Glutamatergic neuron (in vitro differentiated cells): ENCODE results near the gene CAND2. TPM values are rescaled to one million over a fixed set of nuclear protein-coding genes. Genes with fewer than 3 reads are reported as not detected.
A peak's percentile ranks its signal among the peaks of the same experiment; 100 is the strongest.
"Not testable (repeated sequence)": the region's sequence is repeated elsewhere in the genome, so short reads cannot be mapped to it uniquely, and the experiment has no call there.

ENCODE experiments used
- DNase-seq: peaks from one replicate; pipeline ENCODE4 v3.0.0; 2022
- H3K27ac Mint-ChIP-seq: one replicate; pipeline ENCODE4 v1.8.0; 2020; ENCODE audit warnings: mild to moderate bottlenecking, mixed read lengths, inconsistent platforms; ENCODE audit not compliant: unreplicated experiment
- H3K27me3 Mint-ChIP-seq: one replicate; pipeline ENCODE4 v1.8.0; 2020; ENCODE audit warnings: mild to moderate bottlenecking, moderate library complexity, mixed read lengths, inconsistent platforms; ENCODE audit not compliant: unreplicated experiment
- H3K36me3 Mint-ChIP-seq: one replicate; pipeline ENCODE4 v1.8.0; 2020; ENCODE audit warnings: mild to moderate bottlenecking, mixed read lengths, inconsistent platforms; ENCODE audit not compliant: unreplicated experiment
- H3K4me1 Mint-ChIP-seq: one replicate; pipeline ENCODE4 v1.8.0; 2020; ENCODE audit warnings: mild to moderate bottlenecking, low read depth, mixed read lengths, inconsistent platforms; ENCODE audit not compliant: unreplicated experiment
- H3K4me3 Mint-ChIP-seq: one replicate; pipeline ENCODE4 v1.8.0; 2020; ENCODE audit warnings: mild to moderate bottlenecking, mixed read lengths, inconsistent platforms; ENCODE audit not compliant: unreplicated experiment
- H3K9me3 Mint-ChIP-seq: one replicate; pipeline ENCODE4 v1.8.0; 2020; ENCODE audit warnings: mild to moderate bottlenecking, moderate library complexity, mixed read lengths, inconsistent platforms; ENCODE audit not compliant: unreplicated experiment
- total RNA-seq: library from RNA; stranded (reverse); fragmentation: NEBNext Ultra II Directional; extraction: Animal tissue kit (Norgen Biotek cat#: 25700); gene quantifications from one replicate; pipeline ENCODE4 v1.2.1, GENCODE V29; 2021; ENCODE audit not compliant: unreplicated experiment
- TF ChIP-seq, protein P1 (sequence below): fragments of 200-600 bp; sonication (generic); IDR thresholded peaks from one replicate; pipeline ENCODE4 v1.5.0; 2021; ENCODE audit not compliant: partially characterized antibody, unreplicated experiment

The CAND2 gene
- total RNA-seq, 1 donor from 2014 or later: 8.8 TPM

DNA sequence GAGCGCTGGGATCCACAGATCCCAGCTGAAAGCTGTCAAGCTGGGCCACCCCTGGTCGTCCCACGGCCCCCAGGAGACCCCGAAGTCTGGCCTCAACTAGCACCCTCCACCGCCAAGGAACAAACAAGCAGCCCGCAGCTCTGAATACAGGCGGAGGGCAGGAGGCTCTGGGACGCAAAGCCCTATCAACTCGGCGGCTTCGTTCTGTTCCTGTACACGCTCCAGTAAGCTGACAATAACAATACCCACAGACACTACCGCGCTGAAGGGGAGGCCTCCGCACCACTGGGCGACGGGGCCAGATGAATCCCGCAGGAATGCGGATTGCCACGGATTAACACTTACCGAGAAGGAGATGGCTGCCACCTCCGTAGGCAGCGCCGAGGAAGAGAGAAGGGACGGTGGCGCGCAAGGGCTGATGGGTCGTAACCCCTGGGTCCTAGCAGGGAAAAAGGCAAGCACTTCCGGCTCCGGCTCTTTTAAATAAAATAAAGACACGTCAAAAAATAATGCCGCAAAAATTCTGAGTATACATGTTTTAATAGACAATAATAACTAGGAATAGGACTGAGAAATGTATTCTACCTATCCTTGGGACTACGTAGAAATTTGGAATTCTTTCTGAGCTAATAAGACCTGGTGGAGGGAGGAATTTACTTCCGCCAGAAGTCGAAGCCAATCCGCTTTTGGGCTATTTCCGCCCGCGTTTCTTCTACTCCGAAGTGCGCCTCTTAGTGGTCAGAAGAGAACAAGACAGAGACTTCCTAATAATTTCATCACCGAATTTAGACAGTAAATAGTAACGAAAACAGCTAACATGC, 44.9 kb downstream of the CAND2 start, which contains the start of gene RPL32:
Gene RPL32 (minus strand): TSS at position 417 of the 821 bp plus-strand sequence. CDS start 1,328 bp downstream, outside the sequence.
- H3K27me3 Mint-ChIP-seq: peaks cover 6% of the 10 kb centered on the region
- TF ChIP-seq, protein P1, sequence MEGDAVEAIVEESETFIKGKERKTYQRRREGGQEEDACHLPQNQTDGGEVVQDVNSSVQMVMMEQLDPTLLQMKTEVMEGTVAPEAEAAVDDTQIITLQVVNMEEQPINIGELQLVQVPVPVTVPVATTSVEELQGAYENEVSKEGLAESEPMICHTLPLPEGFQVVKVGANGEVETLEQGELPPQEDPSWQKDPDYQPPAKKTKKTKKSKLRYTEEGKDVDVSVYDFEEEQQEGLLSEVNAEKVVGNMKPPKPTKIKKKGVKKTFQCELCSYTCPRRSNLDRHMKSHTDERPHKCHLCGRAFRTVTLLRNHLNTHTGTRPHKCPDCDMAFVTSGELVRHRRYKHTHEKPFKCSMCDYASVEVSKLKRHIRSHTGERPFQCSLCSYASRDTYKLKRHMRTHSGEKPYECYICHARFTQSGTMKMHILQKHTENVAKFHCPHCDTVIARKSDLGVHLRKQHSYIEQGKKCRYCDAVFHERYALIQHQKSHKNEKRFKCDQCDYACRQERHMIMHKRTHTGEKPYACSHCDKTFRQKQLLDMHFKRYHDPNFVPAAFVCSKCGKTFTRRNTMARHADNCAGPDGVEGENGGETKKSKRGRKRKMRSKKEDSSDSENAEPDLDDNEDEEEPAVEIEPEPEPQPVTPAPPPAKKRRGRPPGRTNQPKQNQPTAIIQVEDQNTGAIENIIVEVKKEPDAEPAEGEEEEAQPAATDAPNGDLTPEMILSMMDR: peak; percentile 80
- peaks cover 6% of the 10 kb centered on the region for H3K9me3 Mint-ChIP-seq

DNA sequence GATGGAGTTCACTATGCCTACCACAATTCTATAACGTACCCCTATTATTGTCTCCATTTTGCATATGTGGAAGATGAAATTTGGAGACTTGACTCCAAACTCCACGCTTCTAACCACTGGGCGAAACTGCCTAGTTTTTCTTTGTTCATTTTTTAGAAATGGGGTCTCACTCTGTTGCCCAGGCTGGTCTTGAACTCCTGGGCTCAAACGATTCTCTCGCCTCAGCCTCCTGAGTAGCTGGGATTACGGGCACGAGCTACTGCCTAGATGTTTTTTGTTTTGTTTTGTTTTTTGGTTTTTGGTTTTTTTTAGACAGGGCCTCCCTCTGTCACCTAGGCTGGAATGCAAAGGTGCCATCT, 45.5 kb downstream of the CAND2 start:
- no peak for DNase-seq
- peaks cover 6% of the 10 kb centered on the region for H3K9me3 Mint-ChIP-seq
- peak overlapping the region; percentile 98 for H3K4me3 Mint-ChIP-seq
- peaks cover 6% of the 10 kb centered on the region for H3K27me3 Mint-ChIP-seq
- TF ChIP-seq, protein P1: peak; percentile 44
- peak overlapping the region; percentile 97 for H3K27ac Mint-ChIP-seq
- peaks cover 17% of the 10 kb centered on the region for H3K4me1 Mint-ChIP-seq
- no peaks in the 10 kb centered on the region for H3K36me3 Mint-ChIP-seq

More for the DNA sequence above, 44.9 kb downstream of the CAND2 start, which contains the start of gene RPL32:
- Mint-ChIP-seq H3K4me1 (peaks cover 17% of the 10 kb centered on the region), H3K4me3 (peak within 1 kb of the TSS; percentile 98), H3K36me3 (no peaks in the 10 kb centered on the region), H3K27ac (peak within 1 kb of the TSS; percentile 97)
- DNase-seq: peak; percentile 85

DNA sequence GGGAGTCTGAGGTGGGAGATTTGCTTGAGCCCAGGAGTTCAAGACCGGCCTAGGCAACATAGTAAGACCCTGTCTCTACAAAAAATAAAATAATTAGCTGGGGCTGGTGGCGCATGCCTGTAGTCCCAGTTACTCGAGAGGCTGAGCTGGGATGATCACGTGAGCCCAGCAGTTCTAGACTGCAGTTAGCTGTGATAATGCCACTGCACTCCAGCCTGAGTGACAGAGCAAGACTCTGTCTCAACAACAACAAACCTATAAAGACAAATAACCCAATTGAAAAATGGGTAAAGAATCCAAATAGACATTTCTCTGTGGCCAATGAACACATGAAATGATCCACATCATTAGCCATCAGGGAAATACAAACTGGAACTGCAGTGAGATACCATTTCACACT, 46.0 kb downstream of the CAND2 start:
- Mint-ChIP-seq H3K27me3 (peaks cover 6% of the 10 kb centered on the region), H3K4me3 (no peak overlapping the region), H3K27ac (no peak overlapping the region), H3K4me1 (peaks cover 17% of the 10 kb centered on the region), H3K36me3 (no peaks in the 10 kb centered on the region), H3K9me3 (peaks cover 6% of the 10 kb centered on the region)
- DNase-seq: no peak
- TF ChIP-seq, protein P1: no peak

GRCh38 chr3:12845811-12846210, 49.3 kb downstream of the CAND2 start:
- Mint-ChIP-seq H3K4me1 (no peaks in the 10 kb centered on the region), H3K4me3 (no peak overlapping the region), H3K9me3 (no peaks in the 10 kb centered on the region), H3K27me3 (peaks cover 1% of the 10 kb centered on the region), H3K36me3 (no peaks in the 10 kb centered on the region), H3K27ac (no peak overlapping the region)
- no peak for DNase-seq
- TF ChIP-seq, protein P1: no peak

GRCh38 chr3:12852201-12852600, 55.7 kb downstream of the CAND2 start:
- TF ChIP-seq, protein P1: no peak
- Mint-ChIP-seq H3K27me3 (peaks cover 10% of the 10 kb centered on the region), H3K27ac (no peak overlapping the region), H3K9me3 (peaks cover 7% of the 10 kb centered on the region), H3K4me3 (no peak overlapping the region), H3K4me1 (no peaks in the 10 kb centered on the region), H3K36me3 (no peaks in the 10 kb centered on the region)
- DNase-seq: no peak

DNA sequence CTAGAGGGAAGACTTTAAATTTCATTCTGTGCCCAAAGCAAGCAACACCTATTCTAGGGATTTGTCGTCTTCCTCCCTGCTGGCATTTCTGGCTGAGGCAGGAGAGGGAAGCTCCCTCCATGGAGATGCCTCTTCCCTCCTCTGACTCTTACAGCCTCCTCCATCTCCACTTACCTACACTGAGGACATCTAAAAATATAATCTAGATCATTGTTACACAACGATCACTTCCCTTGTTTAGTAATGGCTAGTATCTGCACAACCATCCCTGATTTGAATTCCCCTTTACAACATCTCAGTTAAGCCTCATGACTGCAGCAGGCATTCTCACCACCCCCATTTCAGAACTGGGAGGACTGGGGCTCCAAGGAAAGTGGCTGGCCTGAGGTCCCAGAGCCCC, 57.4 kb downstream of the CAND2 start:
- not testable (repeated sequence) for DNase-seq, H3K36me3 Mint-ChIP-seq, H3K4me1 Mint-ChIP-seq, H3K27ac Mint-ChIP-seq, H3K4me3 Mint-ChIP-seq, H3K9me3 Mint-ChIP-seq
- peaks cover 10% of the 10 kb centered on the region for H3K27me3 Mint-ChIP-seq
